Adrenal gland (tissue), 5 donors: ENCODE data around the gene KCNK16.

ENCODE experiments used
- CTCF ChIP-seq, 6 experiments: fragments of 450-650 bp in 4 of 6; fragments of 200-600 bp in 2 of 6; sonication (generic) in 1 of 6; IDR thresholded peaks; 1 replicate in 5 of 6; 2 replicates in 1 of 6; pipeline versions ENCODE4 v1.5.1 to v1.8.0; 2016 to 2021; ENCODE audit warnings: antibody characterized with exemption in 6 of 6, mild to moderate bottlenecking in 2 of 6, moderate library complexity in 1 of 6
- POLR2A ChIP-seq, 2 donors: fragments of 450-650 bp; IDR thresholded peaks; one replicate each; pipeline ENCODE4 v1.6.1; 2017; ENCODE audit warnings: antibody characterized with exemption in 2 of 2, mild to moderate bottlenecking in 2 of 2, moderate library complexity in 1 of 2
- donor health status: DM: no; HTN: no; CAD: no.

- TF ChIP-seq CTCF (IDR thresholded peaks at IDR 0.05) (peak in 1 of 6 experiments; percentile 2), POLR2A (IDR thresholded peaks at IDR 0.05) (no peak)
Measured at GRCh38 chr6:39301606-39302005, 20.9 kb downstream of the KCNK16 start.
